Endothelial cell of umbilical vein (primary cell): ENCODE measurements around the gene MNDA. TPM values are rescaled to one million over a fixed set of nuclear protein-coding genes. Genes with fewer than 3 reads are reported as not detected.

Experiments
- BruUV-seq: library from RNA; stranded (reverse); fragments of 400-500 nt; replicated peaks from 2 replicates; lab custom pipeline; 2021; lab: Mats Ljungman, UMichigan
- CTCF ChIA-PET: fragments of 300-600, 350-600 bp; sonication (Branson Sonifier 250); formaldehyde crosslinking; loops from one replicate; lab custom pipeline; 2021; ENCODE audit warnings: antibody characterized with exemption, inconsistent platforms; lab: Charles Lee
- POLR2A ChIA-PET: fragments of 300-600, 350-600 bp; sonication (Branson Sonifier 250); formaldehyde crosslinking; loops from one replicate; lab custom pipeline; 2021; ENCODE audit warnings: antibody characterized with exemption, inconsistent platforms; lab: Charles Lee
- DNase-seq: peaks from one replicate; pipeline ENCODE4 v3.0.0-alpha.2; 2011; ENCODE audit warnings: low read depth, low spot score
- FAIRE-seq: peaks from 2 replicates; lab custom pipeline; 2011; peaks lifted over from hg19 to GRCh38; lab: Jason Lieb, UNC
- H2AFZ ChIP-seq: 2 replicates; pipeline ENCODE4 v1.6.0; 2012; ENCODE audit warnings: low read depth, low read length, control low read depth, inconsistent platforms
- H3K27ac ChIP-seq: 2 replicates; pipeline ENCODE4 v1.5.1; 2011; ENCODE audit warnings: low read depth, mild to moderate bottlenecking, control low read depth, low read length, moderate library complexity; ENCODE audit not compliant: insufficient read depth
- H3K27me3 ChIP-seq, 2 experiments: 2 replicates each; pipeline versions ENCODE4 v1.6.0 to v1.6.1; 2011; ENCODE audit warnings: low read length in 2 of 2, mixed read lengths in 1 of 2; ENCODE audit not compliant: control insufficient read depth in 2 of 2, insufficient read depth in 2 of 2
- H3K36me3 ChIP-seq, 2 experiments: 2 replicates in 1 of 2; 3 replicates in 1 of 2; pipeline ENCODE4 v1.5.1; 2011; ENCODE audit warnings: low read length in 2 of 2, mild to moderate bottlenecking in 1 of 2, moderate library complexity in 1 of 2; ENCODE audit not compliant: control insufficient read depth in 2 of 2, insufficient read depth in 2 of 2; ENCODE audit errors: extremely low read depth in 1 of 2
- H3K4me1 ChIP-seq: 3 replicates; pipeline ENCODE4 v1.5.1; 2011; ENCODE audit warnings: mild to moderate bottlenecking, low read length; ENCODE audit not compliant: control insufficient read depth, insufficient read depth; ENCODE audit errors: extremely low read depth
- H3K4me2 ChIP-seq: 2 replicates; pipeline ENCODE4 v1.6.1; 2011; ENCODE audit warnings: low read length, control low read depth, mixed read lengths; ENCODE audit not compliant: insufficient read depth
- H3K4me3 ChIP-seq, 3 experiments: fragments of 200-600 bp in 1 of 3; sonication (generic), shearing (Covaris generic) in 1 of 3; replicated peaks in 1 of 3; 2 replicates each; pipeline ENCODE4 v1.5.1; 2011 to 2016; ENCODE audit warnings: control low read depth in 3 of 3, low read length in 3 of 3, mild to moderate bottlenecking in 2 of 3, inconsistent platforms in 1 of 3, low read depth in 1 of 3, moderate library complexity in 1 of 3; ENCODE audit not compliant: insufficient read depth in 1 of 3
- H3K79me2 ChIP-seq: 2 replicates; pipeline ENCODE4 v1.6.0; 2012; ENCODE audit warnings: low read length, inconsistent platforms; ENCODE audit not compliant: control insufficient read depth, insufficient read depth
- H3K9ac ChIP-seq: replicated peaks from 2 replicates; pipeline ENCODE3; 2011; ENCODE audit warnings: low read length, control low read depth; ENCODE audit not compliant: insufficient read depth; ENCODE audit errors: extremely low read depth
- H3K9me1 ChIP-seq: replicated peaks from 3 replicates; pipeline ENCODE4 v1.6.0; 2011; ENCODE audit warnings: mild to moderate bottlenecking, low read length; ENCODE audit not compliant: control insufficient read depth, insufficient read depth; ENCODE audit errors: extremely low read depth
- H3K9me3 ChIP-seq: replicated peaks from 2 replicates; pipeline ENCODE4 v1.5.1; 2012; ENCODE audit warnings: low read length, inconsistent platforms; ENCODE audit not compliant: control insufficient read depth, insufficient read depth
- H4K20me1 ChIP-seq: replicated peaks from 2 replicates; pipeline ENCODE3; 2011; ENCODE audit warnings: mild to moderate bottlenecking, low read length; ENCODE audit not compliant: control insufficient read depth, insufficient read depth; ENCODE audit errors: extremely low read depth
- CTCF ChIP-seq, 2 donors: IDR thresholded peaks; 1 replicate in 1 of 2; 2 replicates in 1 of 2; pipeline ENCODE4 v1.5.1; 2011; ENCODE audit warnings: low read length in 2 of 2, mild to moderate bottlenecking in 2 of 2, moderate library complexity in 2 of 2, control low read depth in 1 of 2, inconsistent platforms in 1 of 2, low read depth in 1 of 2; ENCODE audit not compliant: insufficient read depth in 1 of 2; ENCODE audit errors: extremely low read depth in 1 of 2
- EZH2 ChIP-seq: IDR thresholded peaks from 2 replicates; pipeline ENCODE4 v1.6.1; 2012; ENCODE audit warnings: borderline replicate concordance, low read depth, mild to moderate bottlenecking, moderate library complexity, low read length, inconsistent platforms; ENCODE audit not compliant: severe bottlenecking
- FOS ChIP-seq: IDR thresholded peaks from 2 replicates; pipeline ENCODE4 v1.6.1; 2011; ENCODE audit warnings: mild to moderate bottlenecking, low read length, moderate library complexity, borderline replicate concordance; ENCODE audit not compliant: insufficient read depth
- JUN ChIP-seq: IDR thresholded peaks from 2 replicates; pipeline ENCODE4 v1.6.1; 2011; ENCODE audit warnings: borderline replicate concordance, low read depth; ENCODE audit not compliant: insufficient read length, insufficient read depth
- MYC ChIP-seq: IDR thresholded peaks from one replicate; pipeline ENCODE4 v1.6.1; 2011; ENCODE audit warnings: mild to moderate bottlenecking, low read depth, low read length
- POLR2A ChIP-seq: IDR thresholded peaks from 2 replicates; pipeline ENCODE4 v1.6.1; 2012; ENCODE audit warnings: low read depth, mild to moderate bottlenecking, control low read depth, low read length
- POLR2AphosphoS5 ChIP-seq: IDR thresholded peaks from 2 replicates; pipeline ENCODE4 v1.6.1; 2012; ENCODE audit warnings: low read depth, mild to moderate bottlenecking, control low read depth, low read length, moderate library complexity; ENCODE audit not compliant: insufficient read depth
- dilution Hi-C: fragments of 300-500 bp; cut with MboI; formaldehyde crosslinking; loops from one replicate; pipeline ENCODE4 v1.15.0; 2019; ENCODE audit warnings: low sequenced_read_pairs; ENCODE audit not compliant: extremely low pct_ligation_motif_present
- intact Hi-C: fragments of 100-400 bp; cut with micrococcal nuclease; formaldehyde crosslinking; loops from one replicate; pipeline ENCODE4 v1.10.0; 2022
- polyA plus RNA-seq, 4 experiments: library from polyadenylated mRNA; depleted of rRNA in 3 of 4; stranded (reverse) in 3 of 4; unstranded in 1 of 4; fragments of >200 nt; gene quantifications; 2 replicates each; pipeline versions ENCODE4 v1.2.1 to v1.2.3, GENCODE V29; 2011 to 2012; ENCODE audit warnings: missing spikeins in 1 of 4
- total RNA-seq: library from RNA; stranded (reverse); gene quantifications from 2 replicates; pipeline ENCODE4 v1.2.3, GENCODE V29; 2021

Gene MNDA
- total and polyA plus RNA-seq, 2 donors (not counting 3 experiments of a cell fraction or from before 2014, with no cell fraction given), result not detected

- intact Hi-C loops, result no loop called here
- H3K4me1 ChIP-seq, result no peaks in the 10 kb centered on the region
- H3K27ac ChIP-seq, result no peak overlapping the region
- no peaks in the 10 kb centered on the region for H3K27me3 ChIP-seq
- dilution Hi-C loops, result no loop called here
- no TSS peak for BruUV-seq
- no peak overlapping the region for H3K4me2 ChIP-seq
- H3K79me2 ChIP-seq, result no peaks in the 10 kb centered on the region
- CTCF ChIA-PET, result no interaction called here
- no peaks in the 10 kb centered on the region for H3K36me3 ChIP-seq
- no peaks in the 10 kb centered on the region for H4K20me1 ChIP-seq
- POLR2A ChIA-PET, result no interaction called here
- H3K9me1 ChIP-seq, result no peaks in the 10 kb centered on the region
- TF ChIP-seq MYC (no peak), POLR2A (no peak)
- FAIRE-seq, result no peak
- H3K9ac ChIP-seq, result no peak overlapping the region
- H3K4me3 ChIP-seq, result no peak overlapping the region
- DNase-seq, result no peak
- H3K9me3 ChIP-seq, result no peaks in the 10 kb centered on the region
- H2AFZ ChIP-seq, result no peak overlapping the region
Measured at GRCh38 chr1:158813164-158813563, 18.0 kb upstream of the MNDA start.

- Histone ChIP-seq H3K9me1 (no peaks in the 10 kb centered on the region), H4K20me1 (no peaks in the 10 kb centered on the region), H3K79me2 (no peaks in the 10 kb centered on the region), H2AFZ (no peak overlapping the region), H3K36me3 (no peaks in the 10 kb centered on the region), H3K9ac (no peak overlapping the region), H3K27ac (no peak overlapping the region), H3K9me3 (no peaks in the 10 kb centered on the region), H3K4me3 (no peak overlapping the region), H3K27me3 (no peaks in the 10 kb centered on the region), H3K4me1 (no peaks in the 10 kb centered on the region), H3K4me2 (no peak overlapping the region)
- no peak for FAIRE-seq
- POLR2A ChIA-PET, result no interaction called here
- DNase-seq, result no peak
- dilution Hi-C loops (no loop called here), intact Hi-C loops (no loop called here)
- TF ChIP-seq POLR2AphosphoS5 (no peak), POLR2A (no peak), FOS (no peak), CTCF (IDR thresholded peaks at IDR 0.05; ENCODE audit: extremely low read depth in 1 of 2, insufficient read depth in 1 of 2, low read depth in 1 of 2, low read length in 2 of 2) (no peak), JUN (no peak), MYC (no peak), EZH2 (no peak)
- no TSS peak for BruUV-seq
- CTCF ChIA-PET, result no interaction called here
Measured at GRCh38 chr1:158814970-158815369, 16.2 kb upstream of the MNDA start.
